NT2/D1 (cell line): ENCODE results near the gene SRCIN1.

Experiments
- DNase-seq: peaks from one replicate; pipeline ENCODE4 v3.0.0-alpha.2; 2011; ENCODE audit warnings: low read depth, low spot score
- H3K27me3 ChIP-seq: 2 replicates; pipeline ENCODE4 v1.6.0; 2011; ENCODE audit warnings: mild to moderate bottlenecking; ENCODE audit not compliant: insufficient read length, insufficient read depth
- H3K36me3 ChIP-seq: 2 replicates; pipeline ENCODE4 v1.6.1; 2011; ENCODE audit warnings: mild to moderate bottlenecking, low read length, mixed read lengths; ENCODE audit not compliant: insufficient read depth, insufficient read length
- H3K4me1 ChIP-seq: 2 replicates; pipeline ENCODE4 v1.5.1; 2011; ENCODE audit not compliant: insufficient read depth, insufficient read length
- H3K4me3 ChIP-seq: 2 replicates; pipeline ENCODE4 v1.5.1; 2011; ENCODE audit warnings: low read depth; ENCODE audit not compliant: insufficient read length
- H3K9ac ChIP-seq: 2 replicates; pipeline ENCODE4 v1.6.0; 2011; ENCODE audit warnings: low read depth; ENCODE audit not compliant: insufficient read length
- H3K9me3 ChIP-seq: 2 replicates; pipeline ENCODE4 v1.5.1; 2011; ENCODE audit warnings: mild to moderate bottlenecking, low read length; ENCODE audit not compliant: insufficient read depth
- SUZ12 ChIP-seq: IDR thresholded peaks from 2 replicates; pipeline ENCODE4 v1.6.1; 2011; ENCODE audit not compliant: insufficient read length, insufficient read depth; ENCODE audit errors: extremely low read depth
- YY1 ChIP-seq: IDR thresholded peaks from 2 replicates; pipeline ENCODE4 v1.6.1; 2011; ENCODE audit not compliant: insufficient read length, insufficient read depth
- ZNF274 ChIP-seq: IDR thresholded peaks from 2 replicates; pipeline ENCODE4 v1.6.1; 2011; ENCODE audit warnings: mild to moderate bottlenecking, low read depth, low read length

The SRCIN1 gene

GRCh38 chr17:38620551-38621277 lies 15.0 kb upstream of the SRCIN1 start:
- H3K9ac ChIP-seq = no peak overlapping the region
- peaks cover 10% of the 10 kb centered on the region for H3K4me1 ChIP-seq
- TF ChIP-seq YY1 (no peak), ZNF274 (no peak), SUZ12 (no peak)
- H3K9me3 ChIP-seq = no peaks in the 10 kb centered on the region
- no peak overlapping the region for H3K4me3 ChIP-seq
- no peak for DNase-seq
- H3K27me3 ChIP-seq = peaks cover 5% of the 10 kb centered on the region
- H3K36me3 ChIP-seq = no peaks in the 10 kb centered on the region

- peaks cover 10% of the 10 kb centered on the region for H3K4me1 ChIP-seq
- no peak overlapping the region for H3K4me3 ChIP-seq
- no peaks in the 10 kb centered on the region for H3K36me3 ChIP-seq
- H3K9ac ChIP-seq = peak overlapping the region; percentile 67
- DNase-seq = no peak
- peaks cover 5% of the 10 kb centered on the region for H3K27me3 ChIP-seq
- H3K9me3 ChIP-seq = no peaks in the 10 kb centered on the region
- no peak for TF ChIP-seq SUZ12
- no peak for TF ChIP-seq ZNF274
- TF ChIP-seq YY1 = no peak
These were observed 14.3 kb upstream of the SRCIN1 start for GRCh38 chr17:38619937-38620550.

- Histone ChIP-seq H3K27me3 (peaks cover 5% of the 10 kb centered on the region), H3K4me3 (no peak overlapping the region), H3K36me3 (no peaks in the 10 kb centered on the region), H3K4me1 (peaks cover 10% of the 10 kb centered on the region), H3K9me3 (no peaks in the 10 kb centered on the region), H3K9ac (peak overlapping the region; percentile 67)
- DNase-seq = no peak
- no peak for TF ChIP-seq YY1
- no peak for TF ChIP-seq SUZ12
- TF ChIP-seq ZNF274 = no peak
These were observed 13.7 kb upstream of the SRCIN1 start for GRCh38 chr17:38619451-38619795.

- DNase-seq = no peak
- no peaks in the 10 kb centered on the region for H3K36me3 ChIP-seq
- no peaks in the 10 kb centered on the region for H3K9me3 ChIP-seq
- TF ChIP-seq ZNF274 (no peak), SUZ12 (no peak)
- H3K27me3 ChIP-seq = peaks cover 5% of the 10 kb centered on the region
- peaks cover 17% of the 10 kb centered on the region for H3K4me1 ChIP-seq
- H3K9ac ChIP-seq = no peak overlapping the region
- no peak overlapping the region for H3K4me3 ChIP-seq
These were observed 12.4 kb upstream of the SRCIN1 start for GRCh38 chr17:38617967-38618760.

- DNase-seq = no peak
- Histone ChIP-seq H3K4me1 (peaks cover 20% of the 10 kb centered on the region), H3K27me3 (peaks cover 5% of the 10 kb centered on the region), H3K36me3 (no peaks in the 10 kb centered on the region), H3K4me3 (no peak overlapping the region), H3K9me3 (0 out of 2 replicates have a peak, but pooled peaks cover under 1% of the 10 kb centered on the region), H3K9ac (no peak overlapping the region)
- TF ChIP-seq YY1 = no peak
These were observed 11.5 kb upstream of the SRCIN1 start for GRCh38 chr17:38617074-38617860.

- Histone ChIP-seq H3K9me3 (peaks cover 9% of the 10 kb centered on the region; the same call in 1 of the 2 replicates), H3K27me3 (peaks cover 5% of the 10 kb centered on the region), H3K36me3 (no peaks in the 10 kb centered on the region), H3K9ac (no peak overlapping the region), H3K4me3 (no peak overlapping the region), H3K4me1 (peaks cover 20% of the 10 kb centered on the region)
- DNase-seq = no peak
- TF ChIP-seq YY1 (no peak), SUZ12 (no peak), ZNF274 (no peak)
These were observed 10.6 kb upstream of the SRCIN1 start for GRCh38 chr17:38616361-38616760.
